Transverse colon (tissue), 4 donors: ENCODE results near the gene LACTB. TPM values are rescaled to one million over a fixed set of nuclear protein-coding genes. Genes with fewer than 3 reads are reported as not detected.

Experiments
- DNase-seq: peaks from one replicate; pipeline ENCODE4 v3.0.0-alpha.2; 2019
- H3K27ac ChIP-seq, 4 donors: fragments of 200-600 bp; sonication (generic); 2 replicates each; pipeline ENCODE4 v1.5.1; 2016 to 2018; ENCODE audit warnings: inconsistent platforms in 4 of 4
- H3K27me3 ChIP-seq: fragments of 200-600 bp; sonication (generic); 2 replicates; pipeline ENCODE4 v1.5.1; 2017; ENCODE audit warnings: inconsistent platforms
- H3K36me3 ChIP-seq, 4 donors: fragments of 200-600 bp; sonication (generic); 2 replicates each; pipeline ENCODE4 v1.5.1; 2017 to 2019; ENCODE audit warnings: inconsistent platforms in 4 of 4
- H3K4me1 ChIP-seq, 4 donors: fragments of 200-600 bp; sonication (generic); 2 replicates each; pipeline ENCODE4 v1.5.1; 2017 to 2020; ENCODE audit warnings: inconsistent platforms in 4 of 4
- H3K4me3 ChIP-seq, 4 donors: fragments of 200-600 bp; sonication (generic); 1 replicate in 1 of 4; 2 replicates in 3 of 4; pipeline versions ENCODE4 v1.5.1 to v1.6.1; 2017 to 2019; ENCODE audit warnings: inconsistent platforms in 4 of 4
- H3K9me3 ChIP-seq, 2 donors: fragments of 200-600 bp; sonication (generic); 2 replicates each; pipeline ENCODE4 v1.5.1; 2017 to 2019; ENCODE audit warnings: inconsistent platforms in 2 of 2
- EP300 ChIP-seq: sonication (generic); formaldehyde crosslinking; IDR thresholded peaks from one replicate; pipeline ENCODE4 v1.6.1; 2017; ENCODE audit warnings: antibody characterized with exemption, low read depth
- POLR2A ChIP-seq: fragments of 450-650 bp; IDR thresholded peaks from one replicate; pipeline ENCODE4 v1.6.1; 2016; ENCODE audit warnings: antibody characterized with exemption, mild to moderate bottlenecking, moderate library complexity
- POLR2AphosphoS5 ChIP-seq, 3 donors: sonication (generic); formaldehyde crosslinking; IDR thresholded peaks; one replicate each; pipeline ENCODE4 v1.6.1; 2016; ENCODE audit warnings: antibody characterized with exemption in 3 of 3
- WGBS, 2 donors: methylation state at CpG; one replicate each; pipeline ENCODE4 v1.1.5; 2018; ENCODE audit warnings: low coverage in 1 of 2; 5-methylcytosine and 5-hydroxymethylcytosine counted together
- in situ Hi-C, 4 donors: fragments of 200-750 bp; cut with MboI; loops; one replicate each; pipeline versions ENCODE4 v1.15.0 to v1.15.1; 2017; ENCODE audit warnings: low sequenced_read_pairs in 3 of 4, low pct_ligation_motif_present in 1 of 4, low pct_unique_long_range_greater_than_20kb in 1 of 4
- intact Hi-C: fragments of 100-400 bp; cut with DNase I; formaldehyde crosslinking; loops from one replicate; pipeline ENCODE4 v1.15.1; 2023; ENCODE audit warnings: low total_unique reads
- total RNA-seq, 4 donors: library from RNA; depleted of rRNA; stranded (reverse); fragments of >200 nt; gene quantifications; one replicate each; pipeline ENCODE4 v1.1.0, GENCODE V29; 2016
- TF ChIP-seq, protein P1 (sequence below), 5 experiments: fragments of 200-600 bp in 3 of 5; fragments of 450-650 bp in 2 of 5; sonication (generic) in 3 of 5; IDR thresholded peaks; 1 replicate in 2 of 5; 2 replicates in 3 of 5; pipeline ENCODE4 v1.5.1; 2016 to 2017; ENCODE audit warnings: antibody characterized with exemption in 5 of 5, inconsistent platforms in 3 of 5, mild to moderate bottlenecking in 2 of 5, moderate library complexity in 1 of 5

The LACTB gene
- total RNA-seq, 4 donors from 2014 or later: 6.7 to 20.6 (median 19.6) TPM

DNA sequence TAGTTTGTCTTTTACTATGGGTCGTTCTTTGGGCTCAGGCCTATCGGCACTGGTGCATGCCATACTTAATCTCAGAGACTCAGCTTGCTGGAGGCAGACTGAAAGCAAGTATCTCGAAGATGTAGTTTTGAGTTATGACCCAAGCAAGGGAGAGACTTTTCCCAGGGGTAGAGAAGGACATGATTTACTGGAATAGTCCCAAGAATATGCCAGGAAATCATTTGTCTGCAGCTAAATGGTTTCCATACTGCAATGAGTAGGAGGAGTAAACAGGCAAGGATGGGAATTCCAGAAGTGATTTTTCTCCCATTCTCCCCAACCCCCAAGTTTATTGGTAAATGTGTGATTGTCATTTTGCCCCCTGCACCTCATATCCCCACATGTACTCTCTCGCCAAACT lies 35.4 kb upstream of the LACTB start:
- in situ Hi-C loops: loop anchor here in 3 of 4 donors (10.0 kb wide), 2 partner anchors 241 to 301 kb away; no protein-coding TSS in a partner anchor
- WGBS, 2 donors: 80 to 84% methylated on average over 3 to 4 of the region's 4 CpGs

DNA sequence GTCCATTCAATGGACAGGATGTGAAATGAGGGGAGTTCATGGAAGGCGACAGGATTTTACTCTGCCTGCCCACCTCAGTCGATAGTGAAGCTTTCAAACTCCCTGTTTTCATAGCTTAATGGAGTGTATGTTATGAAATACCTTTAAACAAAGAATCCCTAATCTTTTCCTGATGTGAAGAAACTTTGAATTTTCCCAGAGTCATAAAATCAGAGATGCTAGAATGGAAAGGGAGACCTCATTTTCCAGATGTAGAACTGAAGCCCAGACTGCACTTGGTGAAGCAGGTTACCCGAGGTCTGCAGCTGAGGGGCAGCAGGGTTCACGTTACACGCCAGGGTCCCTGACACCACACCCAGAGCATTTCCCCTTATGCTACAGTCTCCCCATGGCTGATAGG lies 34.7 kb upstream of the LACTB start:
- Histone ChIP-seq H3K27me3 (no peaks in the 10 kb centered on the region), H3K4me1 (peaks cover 12 to 19% (median 15%) of the 10 kb centered on the region in 4 donors), H3K9me3 (no peaks in the 10 kb centered on the region), H3K36me3 (no peaks in the 10 kb centered on the region), H3K27ac (no peak overlapping the region), H3K4me3 (no peak overlapping the region)
- in situ Hi-C loops: loop anchor here in 3 of 4 donors (10.0 kb wide), 2 partner anchors 242 to 302 kb away; no protein-coding TSS in a partner anchor
- DNase-seq: no peak
- TF ChIP-seq, protein P1, sequence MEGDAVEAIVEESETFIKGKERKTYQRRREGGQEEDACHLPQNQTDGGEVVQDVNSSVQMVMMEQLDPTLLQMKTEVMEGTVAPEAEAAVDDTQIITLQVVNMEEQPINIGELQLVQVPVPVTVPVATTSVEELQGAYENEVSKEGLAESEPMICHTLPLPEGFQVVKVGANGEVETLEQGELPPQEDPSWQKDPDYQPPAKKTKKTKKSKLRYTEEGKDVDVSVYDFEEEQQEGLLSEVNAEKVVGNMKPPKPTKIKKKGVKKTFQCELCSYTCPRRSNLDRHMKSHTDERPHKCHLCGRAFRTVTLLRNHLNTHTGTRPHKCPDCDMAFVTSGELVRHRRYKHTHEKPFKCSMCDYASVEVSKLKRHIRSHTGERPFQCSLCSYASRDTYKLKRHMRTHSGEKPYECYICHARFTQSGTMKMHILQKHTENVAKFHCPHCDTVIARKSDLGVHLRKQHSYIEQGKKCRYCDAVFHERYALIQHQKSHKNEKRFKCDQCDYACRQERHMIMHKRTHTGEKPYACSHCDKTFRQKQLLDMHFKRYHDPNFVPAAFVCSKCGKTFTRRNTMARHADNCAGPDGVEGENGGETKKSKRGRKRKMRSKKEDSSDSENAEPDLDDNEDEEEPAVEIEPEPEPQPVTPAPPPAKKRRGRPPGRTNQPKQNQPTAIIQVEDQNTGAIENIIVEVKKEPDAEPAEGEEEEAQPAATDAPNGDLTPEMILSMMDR (IDR thresholded peaks at IDR 0.05): no peak
- TF ChIP-seq POLR2A (no peak), EP300 (no peak), POLR2AphosphoS5 (IDR thresholded peaks at IDR 0.05) (no peak)
- intact Hi-C loops: no loop called here
- WGBS, 2 donors: 71 to 82% methylated on average over 1 to 5 of the region's 5 CpGs

More for the DNA sequence above, 35.4 kb upstream of the LACTB start:
- H3K4me1 ChIP-seq: peaks cover 12 to 19% (median 15%) of the 10 kb centered on the region in 4 donors
- TF ChIP-seq EP300 (no peak), POLR2AphosphoS5 (IDR thresholded peaks at IDR 0.05) (no peak), POLR2A (no peak)
- TF ChIP-seq, protein P1 (IDR thresholded peaks at IDR 0.05): no peak
- intact Hi-C loops: no loop called here
- DNase-seq: no peak
- no peaks in the 10 kb centered on the region for H3K27me3 ChIP-seq
- no peak overlapping the region for H3K4me3 ChIP-seq
- no peaks in the 10 kb centered on the region for H3K36me3 ChIP-seq
- no peaks in the 10 kb centered on the region for H3K9me3 ChIP-seq
- no peak overlapping the region for H3K27ac ChIP-seq

DNA sequence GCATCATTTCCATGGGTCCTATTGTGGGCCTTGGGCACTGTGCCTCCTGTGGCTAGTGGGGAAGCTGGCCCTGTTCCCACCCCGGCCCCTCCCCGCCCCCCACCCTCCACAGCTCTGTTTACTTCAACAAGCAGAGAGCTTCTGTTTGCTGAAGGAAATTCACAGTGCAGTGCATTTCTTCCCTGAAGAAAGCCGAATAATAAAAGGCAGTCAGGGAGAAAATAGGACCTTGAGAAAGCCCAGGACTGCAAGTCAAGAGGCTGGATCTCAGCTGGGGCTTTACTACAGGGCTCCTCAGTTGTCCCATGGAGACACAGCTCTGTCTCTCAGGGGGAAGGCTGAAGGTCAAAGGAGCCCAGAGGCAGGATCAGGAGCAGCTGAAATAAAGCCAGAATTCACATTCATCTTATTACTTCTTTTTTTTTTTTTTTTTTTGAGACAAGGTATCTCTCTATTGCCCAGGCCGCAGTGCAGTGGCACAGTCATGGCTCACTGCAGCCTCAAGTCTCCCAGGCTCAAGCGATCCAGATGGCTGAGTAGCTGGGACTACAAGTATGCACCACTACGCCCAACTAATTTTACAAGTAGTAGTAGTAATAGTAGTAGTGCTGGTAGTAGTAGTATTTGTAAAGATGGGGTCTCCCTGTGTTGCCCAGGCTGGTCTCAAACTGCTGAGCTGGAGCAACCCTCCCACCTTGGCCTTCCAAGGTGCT lies 33.0 kb upstream of the LACTB start:
- Histone ChIP-seq H3K9me3 (no peaks in the 10 kb centered on the region), H3K4me3 (no peak overlapping the region), H3K36me3 (no peaks in the 10 kb centered on the region), H3K27me3 (no peaks in the 10 kb centered on the region), H3K4me1 (peaks cover 11 to 20% (median 13%) of the 10 kb centered on the region in 4 donors), H3K27ac (peak overlapping the region; percentile 70 to 81 (median 71))
- DNase-seq: no peak
- in situ Hi-C loops: loop anchor here in 3 of 4 donors (10.0 kb wide), 2 partner anchors 244 to 304 kb away; no protein-coding TSS in a partner anchor
- intact Hi-C loops: no loop called here
- WGBS, 2 donors: 6 to 49% methylated on average over 3 to 6 of the region's 6 CpGs
- TF ChIP-seq POLR2A (no peak), EP300 (no peak), POLR2AphosphoS5 (IDR thresholded peaks at IDR 0.05) (no peak)
- TF ChIP-seq, protein P1 (IDR thresholded peaks at IDR 0.05): no peak

DNA sequence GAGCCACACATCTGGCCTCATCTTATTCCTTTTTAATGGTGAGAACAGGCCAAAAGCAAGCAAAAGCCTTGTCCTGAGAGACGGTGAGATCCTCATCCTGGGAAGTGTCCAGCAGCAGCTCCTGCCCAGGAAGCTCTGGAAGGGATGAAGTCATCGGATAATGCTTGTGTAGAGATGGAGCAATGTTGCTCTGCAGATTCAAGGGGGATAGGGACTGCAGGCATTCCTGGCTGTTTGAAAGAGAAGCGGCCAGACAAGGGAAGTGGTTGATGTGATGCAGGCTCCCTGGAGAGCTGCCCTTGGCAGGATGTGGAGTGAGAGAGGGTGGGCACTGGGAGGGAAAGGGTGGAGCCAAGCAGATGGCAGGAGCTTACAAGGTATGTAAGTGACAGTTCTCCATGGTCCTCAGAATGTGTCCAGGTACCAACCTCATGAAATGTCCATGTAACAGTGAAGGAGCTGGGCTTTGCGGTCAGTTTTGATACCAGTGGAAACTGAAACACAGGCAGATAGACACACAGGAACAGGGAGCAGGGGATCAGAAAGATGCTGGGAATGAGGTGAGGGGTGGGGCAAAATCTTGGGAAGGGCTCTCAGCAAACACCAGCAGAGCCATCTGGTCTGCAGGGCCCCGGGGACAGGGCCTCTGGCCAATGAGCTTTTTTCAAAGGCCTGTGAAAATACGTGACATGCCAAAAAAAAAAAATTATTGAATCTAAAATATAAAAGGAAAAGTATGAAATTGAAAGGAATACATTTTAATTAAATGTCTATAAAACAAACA lies 32.2 kb upstream of the LACTB start:
- 40 to 66% methylated on average over 1 to 6 of the region's 6 CpGs for WGBS, 2 donors
- peak; percentile 38 for DNase-seq
- Histone ChIP-seq H3K27ac (peak overlapping the region; percentile 70 to 81 (median 71)), H3K4me1 (peaks cover 11 to 28% (median 13%) of the 10 kb centered on the region in 4 donors), H3K36me3 (no peaks in the 10 kb centered on the region), H3K27me3 (no peaks in the 10 kb centered on the region), H3K4me3 (no peak overlapping the region), H3K9me3 (no peaks in the 10 kb centered on the region)
- intact Hi-C loops (loop anchor here (5.0 kb wide), 2 partner anchors 42 to 242 kb away; no protein-coding TSS in a partner anchor), in situ Hi-C loops (loop anchor here in 3 of 4 donors (10.0 kb wide), 2 partner anchors 245 to 305 kb away; no protein-coding TSS in a partner anchor)
- TF ChIP-seq POLR2AphosphoS5 (IDR thresholded peaks at IDR 0.05): peak in 2 of 3 donors; percentile 63 to 67
- TF ChIP-seq, protein P1 (IDR thresholded peaks at IDR 0.05): no peak
